Stomach smooth muscle (tissue), 2 donors: Measurements from ENCODE around the gene LDLRAD2.
A peak's percentile ranks its signal among the peaks of the same experiment; 100 is the strongest.

Experiments used
- H3K27ac ChIP-seq: one replicate; pipeline ENCODE4 v1.7.0; 2013; ENCODE audit warnings: mild to moderate bottlenecking, low read length, inconsistent platforms
- H3K27me3 ChIP-seq, 2 donors: one replicate each; pipeline ENCODE4 v1.7.0; 2013; ENCODE audit warnings: low read length in 2 of 2; ENCODE audit not compliant: insufficient read depth in 2 of 2, control insufficient read depth in 1 of 2
- H3K36me3 ChIP-seq, 2 donors: one replicate each; pipeline ENCODE4 v1.7.0; 2013; ENCODE audit warnings: low read length in 2 of 2; ENCODE audit not compliant: control insufficient read depth in 2 of 2, insufficient read depth in 2 of 2
- H3K4me1 ChIP-seq: one replicate; pipeline ENCODE4 v1.7.0; 2013; ENCODE audit warnings: low read length; ENCODE audit not compliant: control insufficient read depth, insufficient read depth
- H3K4me3 ChIP-seq, 2 donors: one replicate each; pipeline ENCODE4 v1.7.0; 2013; ENCODE audit warnings: low read length in 2 of 2
- H3K9ac ChIP-seq, 2 donors: one replicate each; pipeline ENCODE4 v1.7.0; 2013; ENCODE audit warnings: low read length in 2 of 2, mild to moderate bottlenecking in 1 of 2
- H3K9me3 ChIP-seq, 2 donors: one replicate each; pipeline ENCODE4 v1.7.0; 2013; ENCODE audit warnings: low read length in 2 of 2; ENCODE audit not compliant: control insufficient read depth in 2 of 2
- donor health status: healthy.
- donor health status: Pancreatic carcinoma.

The LDLRAD2 gene

GRCh38 chr1:21843208-21843607 lies 31.1 kb downstream of the LDLRAD2 start:
- H3K9me3 ChIP-seq: no peaks in the 10 kb centered on the region
- no peak overlapping the region for H3K9ac ChIP-seq
- no peaks in the 10 kb centered on the region for H3K27me3 ChIP-seq
- H3K27ac ChIP-seq: no peak overlapping the region
- H3K4me3 ChIP-seq: no peak overlapping the region
- H3K4me1 ChIP-seq: no peaks in the 10 kb centered on the region
- H3K36me3 ChIP-seq: peaks cover 75 to 81% of the 10 kb centered on the region in 2 donors

- Histone ChIP-seq H3K27ac (no peak overlapping the region), H3K4me1 (no peaks in the 10 kb centered on the region), H3K27me3 (no peaks in the 10 kb centered on the region), H3K36me3 (peaks cover 75 to 81% of the 10 kb centered on the region in 2 donors), H3K9me3 (no peaks in the 10 kb centered on the region), H3K9ac (no peak overlapping the region), H3K4me3 (no peak overlapping the region)
Measured at GRCh38 chr1:21843996-21844395, 31.9 kb downstream of the LDLRAD2 start.

GRCh38 chr1:21845646-21846641 lies 33.9 kb downstream of the LDLRAD2 start:
- Histone ChIP-seq H3K4me3 (no peak overlapping the region), H3K36me3 (peaks cover 71 to 84% of the 10 kb centered on the region in 2 donors), H3K27ac (no peak overlapping the region), H3K9me3 (no peaks in the 10 kb centered on the region), H3K4me1 (no peaks in the 10 kb centered on the region), H3K27me3 (no peaks in the 10 kb centered on the region), H3K9ac (no peak overlapping the region)

- Histone ChIP-seq H3K9ac (no peak overlapping the region), H3K36me3 (peaks cover 69 to 83% of the 10 kb centered on the region in 2 donors)
Measured at GRCh38 chr1:21847223-21848205, 35.4 kb downstream of the LDLRAD2 start.

GRCh38 chr1:21848524-21849174 lies 36.6 kb downstream of the LDLRAD2 start:
- no peak overlapping the region for H3K4me3 ChIP-seq
- no peak overlapping the region for H3K9ac ChIP-seq
- no peaks in the 10 kb centered on the region for H3K9me3 ChIP-seq
- H3K36me3 ChIP-seq: peaks cover 65 to 78% of the 10 kb centered on the region in 2 donors
- no peaks in the 10 kb centered on the region for H3K27me3 ChIP-seq
- H3K27ac ChIP-seq: no peak overlapping the region
- no peaks in the 10 kb centered on the region for H3K4me1 ChIP-seq

More at GRCh38 chr1:21847223-21848205, 35.4 kb downstream of the LDLRAD2 start:
- Histone ChIP-seq H3K27me3 (no peaks in the 10 kb centered on the region), H3K4me1 (no peaks in the 10 kb centered on the region), H3K4me3 (no peak overlapping the region), H3K9me3 (no peaks in the 10 kb centered on the region), H3K27ac (no peak overlapping the region)

- no peaks in the 10 kb centered on the region for H3K9me3 ChIP-seq
- peak overlapping the region; percentile 24 for H3K27ac ChIP-seq
- no peaks in the 10 kb centered on the region for H3K4me1 ChIP-seq
- H3K4me3 ChIP-seq: no peak overlapping the region
- H3K9ac ChIP-seq: no peak overlapping the region
- no peaks in the 10 kb centered on the region for H3K27me3 ChIP-seq
- peaks cover 70 to 80% of the 10 kb centered on the region in 2 donors for H3K36me3 ChIP-seq
Measured at GRCh38 chr1:21849909-21850576, 38.0 kb downstream of the LDLRAD2 start.

- no peak overlapping the region for H3K27ac ChIP-seq
- H3K4me1 ChIP-seq: no peaks in the 10 kb centered on the region
- no peak overlapping the region for H3K9ac ChIP-seq
- H3K4me3 ChIP-seq: no peak overlapping the region
- no peaks in the 10 kb centered on the region for H3K9me3 ChIP-seq
- H3K36me3 ChIP-seq: peaks cover 79 to 82% of the 10 kb centered on the region in 2 donors
- no peaks in the 10 kb centered on the region for H3K27me3 ChIP-seq
Measured at GRCh38 chr1:21851430-21852250, 39.6 kb downstream of the LDLRAD2 start.

GRCh38 chr1:21852282-21853130 lies 40.4 kb downstream of the LDLRAD2 start:
- no peak overlapping the region for H3K27ac ChIP-seq
- no peak overlapping the region for H3K9ac ChIP-seq
- no peaks in the 10 kb centered on the region for H3K9me3 ChIP-seq
- peaks cover 82 to 85% of the 10 kb centered on the region in 2 donors for H3K36me3 ChIP-seq
- H3K4me3 ChIP-seq: no peak overlapping the region
- H3K27me3 ChIP-seq: no peaks in the 10 kb centered on the region
- no peaks in the 10 kb centered on the region for H3K4me1 ChIP-seq

- no peaks in the 10 kb centered on the region for H3K27me3 ChIP-seq
- H3K36me3 ChIP-seq: peaks cover 82 to 84% of the 10 kb centered on the region in 2 donors
- H3K4me1 ChIP-seq: no peaks in the 10 kb centered on the region
- H3K27ac ChIP-seq: no peak overlapping the region
- no peak overlapping the region for H3K4me3 ChIP-seq
- no peak overlapping the region for H3K9ac ChIP-seq
- H3K9me3 ChIP-seq: no peaks in the 10 kb centered on the region
Measured at GRCh38 chr1:21853131-21853427, 41.0 kb downstream of the LDLRAD2 start.
